Stimulated activated CD4-positive, alpha-beta T cell treated with anti-CD3 and anti-CD28 coated beads, Interleukin-4, amount 100 ng/mL, for 4 hours (primary cell): ENCODE measurements around the gene OR8A1.
"Not testable (repeated sequence)": the region's sequence is repeated elsewhere in the genome, so short reads cannot be mapped to it uniquely, and the experiment has no call there.

Experiments used
- DNase-seq, 2 experiments: peaks; one replicate each; pipeline ENCODE4 v3.0.0-alpha.2; 2020

The OR8A1 gene

DNA sequence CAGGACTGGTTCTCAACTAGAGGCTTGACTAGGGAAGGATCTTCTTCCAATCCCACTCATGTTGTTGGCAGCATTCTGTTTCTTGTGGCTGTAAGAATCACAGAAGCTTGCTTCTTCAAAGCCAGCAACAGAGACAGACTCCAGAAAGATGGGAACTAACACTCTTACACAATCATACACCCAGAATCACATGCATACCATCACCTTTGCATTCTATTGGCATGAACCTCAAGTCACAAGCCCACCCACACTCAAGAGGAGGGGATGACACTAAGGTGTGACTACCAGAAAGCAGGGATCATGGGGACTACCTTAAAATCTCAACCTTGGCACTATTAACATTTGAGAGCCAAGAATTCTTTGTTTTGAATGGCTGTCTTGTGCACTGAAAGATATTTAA lies 27.8 kb downstream of the OR8A1 start:
- no peak for DNase-seq

DNA sequence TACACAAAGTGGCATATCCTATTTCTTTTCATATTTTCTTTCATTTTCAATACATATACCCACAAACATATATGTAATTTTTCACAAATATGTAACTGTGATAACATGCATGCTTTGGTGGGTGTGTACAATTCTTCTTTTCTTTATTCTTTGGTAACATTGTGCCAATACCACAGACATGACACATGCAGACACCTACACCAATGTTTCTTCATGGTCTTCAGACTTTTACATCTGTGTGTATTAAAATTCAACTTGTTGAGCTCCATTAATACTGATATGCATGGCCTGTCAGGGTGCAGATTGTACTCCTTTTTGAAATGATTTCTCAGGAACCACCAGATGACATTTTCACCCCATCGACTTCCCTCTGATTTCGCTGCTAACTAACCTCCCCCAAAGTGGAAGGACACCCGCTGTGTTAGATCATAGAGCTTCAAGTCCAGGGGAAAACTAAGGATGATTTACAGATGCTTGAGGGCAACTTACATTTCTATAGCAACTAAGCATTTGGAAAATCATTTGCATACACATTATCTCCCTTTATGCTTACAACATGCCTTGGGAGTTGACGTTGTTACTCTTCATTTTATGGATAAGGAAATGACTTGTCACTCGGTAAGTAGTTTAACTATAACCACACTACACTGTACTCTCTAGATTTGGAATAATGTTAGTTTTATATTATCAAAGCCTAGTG lies 31.0 kb downstream of the OR8A1 start:
- no peak for DNase-seq

- DNase-seq = no peak
These were observed 32.4 kb downstream of the OR8A1 start for GRCh38 chr11:124602193-124602592.

GRCh38 chr11:124602723-124603122 lies 32.9 kb downstream of the OR8A1 start:
- not testable (repeated sequence) for DNase-seq

DNA sequence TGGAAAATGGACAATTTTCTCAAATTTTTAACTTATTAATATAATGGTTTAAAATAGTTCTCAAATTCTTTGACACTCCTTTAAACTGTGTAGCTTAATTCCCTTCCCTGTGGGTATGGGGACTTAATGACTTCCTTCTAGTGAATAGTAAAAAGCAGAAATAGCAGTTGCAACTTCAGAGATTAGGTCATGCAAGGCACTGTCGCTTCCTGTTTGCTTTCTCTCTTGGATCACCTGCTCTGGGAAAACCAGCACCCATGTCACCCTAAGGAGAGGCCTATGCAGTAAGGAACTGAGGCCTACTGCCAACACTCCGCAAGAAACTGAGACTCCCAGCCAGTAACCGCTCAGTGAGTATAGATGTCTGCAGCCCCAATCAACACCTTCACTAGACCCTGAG lies 35.9 kb downstream of the OR8A1 start:
- DNase-seq = no peak

GRCh38 chr11:124608147-124608546 lies 38.4 kb downstream of the OR8A1 start:
- no peak for DNase-seq

GRCh38 chr11:124610295-124610694 lies 40.5 kb downstream of the OR8A1 start:
- no peak for DNase-seq

DNA sequence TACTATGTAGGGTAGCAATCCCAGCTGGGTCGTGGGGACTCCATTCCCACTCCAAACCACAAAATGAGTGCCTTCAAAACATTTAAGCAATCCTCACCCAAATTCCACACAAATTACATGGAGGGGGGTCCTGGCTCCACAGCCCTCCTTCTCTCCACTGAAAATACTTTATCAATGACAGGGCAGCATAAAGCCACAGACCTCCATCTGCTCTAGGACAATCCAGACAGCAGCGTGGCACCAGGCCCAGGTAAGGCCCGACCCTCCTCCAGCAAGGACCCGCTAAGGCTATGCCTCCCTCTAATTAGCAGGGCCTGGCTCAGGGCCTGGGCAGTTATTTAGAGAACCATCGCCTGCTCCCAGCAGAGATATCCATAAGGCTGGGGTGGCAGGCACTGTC lies 41.3 kb downstream of the OR8A1 start, which contains the start of gene PANX3:
TSS of gene PANX3 (plus strand) at position 365 of the 400 bp plus-strand sequence. CDS start 129 bp downstream, outside the sequence.
- no peak for DNase-seq

DNA sequence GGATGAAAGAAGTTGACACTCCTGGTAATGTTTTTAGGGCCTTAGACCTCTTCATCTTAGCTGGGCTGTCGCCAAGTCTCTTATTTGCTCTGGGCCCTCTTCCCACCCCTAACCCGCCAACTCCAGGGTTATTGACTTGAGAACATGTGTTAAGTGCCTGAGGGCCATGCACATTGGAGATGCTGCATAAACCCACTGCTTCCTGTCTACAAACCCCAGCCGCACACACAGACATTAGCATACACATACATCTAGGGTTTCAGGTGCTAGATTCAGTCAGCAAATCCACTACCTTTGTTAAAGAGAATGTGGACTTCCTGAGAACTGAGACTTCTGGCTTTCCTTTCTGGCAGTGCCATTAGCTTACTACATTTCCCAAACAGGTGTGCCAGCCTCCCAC lies 42.2 kb downstream of the OR8A1 start:
- no peak for DNase-seq

GRCh38 chr11:124612567-124613246 lies 42.9 kb downstream of the OR8A1 start:
- DNase-seq = no peak

- DNase-seq = no peak
These were observed 49.1 kb downstream of the OR8A1 start for GRCh38 chr11:124618863-124619262.
